IMR-90 (cell line): ENCODE data around the gene GPR107.

ENCODE experiments used
- BHLHE40 ChIP-seq: fragments of 150-350 bp; IDR thresholded peaks from 2 replicates; pipeline ENCODE4 v1.6.1; 2016; ENCODE audit warnings: mild to moderate bottlenecking, low read depth, low read length
- CHD1 ChIP-seq: IDR thresholded peaks from 2 replicates; pipeline ENCODE4 v1.6.1; 2012; ENCODE audit warnings: low read depth, low read length, improper control_type of control experiment
- CTCF ChIP-seq: conservative IDR thresholded peaks from 2 replicates; pipeline ENCODE4 v1.5.1; 2012; ENCODE audit warnings: mild to moderate bottlenecking, low read depth, low read length, improper control_type of control experiment
- FOS ChIP-seq: fragments of 150-350 bp; IDR thresholded peaks from 2 replicates; pipeline ENCODE4 v1.6.1; 2016; ENCODE audit warnings: low read depth, low read length
- POLR2A ChIP-seq: IDR thresholded peaks from 2 replicates; pipeline ENCODE4 v1.6.1; 2012; ENCODE audit warnings: mild to moderate bottlenecking, low read depth, low read length
- RAD21 ChIP-seq: IDR thresholded peaks from 2 replicates; pipeline ENCODE4 v1.6.1; 2012; ENCODE audit warnings: low read length, improper control_type of control experiment
- RCOR1 ChIP-seq: IDR thresholded peaks from 2 replicates; pipeline ENCODE4 v1.6.1; 2012; ENCODE audit warnings: mild to moderate bottlenecking, low read length, improper control_type of control experiment; ENCODE audit not compliant: insufficient replicate concordance
- RFX5 ChIP-seq: IDR thresholded peaks from 2 replicates; pipeline ENCODE4 v1.8.0; 2012; ENCODE audit warnings: low read depth, mild to moderate bottlenecking, low read length, moderate library complexity
- SMC3 ChIP-seq: fragments of 150-350 bp; IDR thresholded peaks from 2 replicates; pipeline ENCODE4 v1.6.1; 2016; ENCODE audit warnings: low read depth, mild to moderate bottlenecking, antibody characterized with exemption, low read length, moderate library complexity
- TF ChIP-seq, protein P1 (sequence below): fragments of 150-350 bp; IDR thresholded peaks from 2 replicates; pipeline ENCODE4 v1.6.1; 2016; ENCODE audit warnings: low read depth, mild to moderate bottlenecking, low read length, moderate library complexity, borderline replicate concordance

DNA sequence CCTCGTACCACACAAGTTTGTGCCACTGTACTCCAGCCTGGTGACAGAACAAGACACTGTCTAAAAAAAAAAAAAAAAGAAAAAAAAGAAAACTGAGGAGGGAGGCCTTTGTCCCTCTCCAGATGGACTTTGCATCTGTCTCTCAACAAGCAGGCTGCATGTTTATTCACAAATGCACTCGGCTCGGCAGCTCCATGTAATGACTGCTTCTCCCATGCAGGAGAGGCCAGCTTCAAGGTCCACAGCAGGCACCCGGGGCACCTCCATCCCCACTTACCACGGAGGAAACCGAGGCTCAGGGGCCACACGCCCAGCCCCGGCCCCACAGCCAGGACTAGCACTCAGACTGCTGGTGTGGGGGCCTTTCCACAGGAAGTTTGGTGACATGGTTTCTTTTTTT lies 105.4 kb downstream of the GPR107 start:
- no peak for TF ChIP-seq CTCF
- TF ChIP-seq RFX5, result no peak
- no peak for TF ChIP-seq POLR2A
- no peak for TF ChIP-seq RCOR1
- TF ChIP-seq BHLHE40, result no peak
- no peak for TF ChIP-seq CHD1
- TF ChIP-seq, protein P1, sequence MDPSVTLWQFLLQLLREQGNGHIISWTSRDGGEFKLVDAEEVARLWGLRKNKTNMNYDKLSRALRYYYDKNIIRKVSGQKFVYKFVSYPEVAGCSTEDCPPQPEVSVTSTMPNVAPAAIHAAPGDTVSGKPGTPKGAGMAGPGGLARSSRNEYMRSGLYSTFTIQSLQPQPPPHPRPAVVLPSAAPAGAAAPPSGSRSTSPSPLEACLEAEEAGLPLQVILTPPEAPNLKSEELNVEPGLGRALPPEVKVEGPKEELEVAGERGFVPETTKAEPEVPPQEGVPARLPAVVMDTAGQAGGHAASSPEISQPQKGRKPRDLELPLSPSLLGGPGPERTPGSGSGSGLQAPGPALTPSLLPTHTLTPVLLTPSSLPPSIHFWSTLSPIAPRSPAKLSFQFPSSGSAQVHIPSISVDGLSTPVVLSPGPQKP, result no peak
- no peak for TF ChIP-seq RAD21
- TF ChIP-seq SMC3, result no peak
- TF ChIP-seq FOS, result no peak
